Lower leg skin (tissue), 4 donors: ENCODE measurements around the gene RCAN2. TPM values are rescaled to one million over a fixed set of nuclear protein-coding genes. Genes with fewer than 3 reads are reported as not detected.

Source experiments
- DNase-seq, 2 donors: peaks; one replicate each; pipeline ENCODE4 v3.0.0-alpha.2; 2019; ENCODE audit warnings: low spot score in 2 of 2
- H3K4me3 ChIP-seq: fragments of 200-600 bp; sonication (generic); 2 replicates; pipeline ENCODE4 v1.5.1; 2017; ENCODE audit warnings: mild to moderate bottlenecking, low read depth; ENCODE audit not compliant: poor library complexity, severe bottlenecking
- POLR2A ChIP-seq, 2 donors: fragments of 450-650 bp; IDR thresholded peaks; one replicate each; pipeline ENCODE4 v1.6.1; 2016 to 2017; ENCODE audit warnings: antibody characterized with exemption in 2 of 2, mild to moderate bottlenecking in 1 of 2, moderate library complexity in 1 of 2
- WGBS, 2 donors: methylation state at CpG; one replicate each; pipeline ENCODE4 v1.1.5; 2018; 5-methylcytosine and 5-hydroxymethylcytosine counted together
- intact Hi-C: fragments of 100-400 bp; cut with DNase I; formaldehyde crosslinking; loops from one replicate; pipeline ENCODE4 v1.15.0; 2023; ENCODE audit warnings: low total_unique reads
- total RNA-seq, 4 donors: library from RNA; depleted of rRNA; stranded (reverse); fragments of >200 nt; gene quantifications; one replicate each; pipeline ENCODE4 v1.1.0, GENCODE V29; 2016
- TF ChIP-seq, protein P1 (sequence below), 3 donors: fragments of 450-650 bp; IDR thresholded peaks; one replicate each; pipeline ENCODE4 v1.5.1; 2016; ENCODE audit warnings: antibody characterized with exemption in 3 of 3, mild to moderate bottlenecking in 3 of 3, moderate library complexity in 2 of 3

Gene RCAN2
- total RNA-seq, 4 donors from 2014 or later = 3.7 to 18.7 (median 12.8) TPM

DNA sequence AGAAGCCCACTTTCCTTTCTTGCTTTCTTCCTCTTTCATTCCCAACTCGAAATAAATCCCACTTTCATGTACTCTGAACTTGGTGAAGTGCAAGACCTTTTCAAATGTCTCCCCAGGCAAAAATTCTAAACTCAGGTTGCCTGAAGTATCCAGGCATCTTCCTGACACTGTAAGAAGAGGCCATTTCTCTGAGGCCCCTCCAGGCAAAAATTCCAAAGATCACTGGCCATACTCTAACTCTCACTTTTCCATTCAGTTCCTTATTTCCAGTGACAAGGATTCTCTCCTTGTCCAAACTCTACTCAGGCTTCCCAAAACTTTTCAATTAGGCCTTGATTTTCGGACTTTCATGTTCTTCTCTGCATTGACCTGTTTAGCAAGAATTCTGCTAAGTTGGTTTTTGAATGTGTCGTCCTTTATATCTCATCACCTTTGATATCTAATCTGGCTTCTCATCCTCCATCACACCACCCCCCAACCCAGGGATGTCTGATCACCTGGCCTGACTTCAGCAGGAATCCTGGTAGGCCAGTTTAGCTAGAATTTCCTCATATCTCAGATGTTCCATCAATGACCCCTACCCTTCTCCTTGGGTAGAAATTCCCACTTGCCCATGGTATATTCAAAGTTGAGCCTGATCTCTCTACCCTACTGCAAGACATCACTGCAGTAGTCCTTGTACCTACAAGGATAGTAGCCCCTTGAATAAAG is 124.9 kb downstream of the RCAN2 start:
- intact Hi-C loops = no loop called here
- DNase-seq = no peak
- no peak for TF ChIP-seq POLR2A (IDR thresholded peaks at IDR 0.05)
- TF ChIP-seq, protein P1, sequence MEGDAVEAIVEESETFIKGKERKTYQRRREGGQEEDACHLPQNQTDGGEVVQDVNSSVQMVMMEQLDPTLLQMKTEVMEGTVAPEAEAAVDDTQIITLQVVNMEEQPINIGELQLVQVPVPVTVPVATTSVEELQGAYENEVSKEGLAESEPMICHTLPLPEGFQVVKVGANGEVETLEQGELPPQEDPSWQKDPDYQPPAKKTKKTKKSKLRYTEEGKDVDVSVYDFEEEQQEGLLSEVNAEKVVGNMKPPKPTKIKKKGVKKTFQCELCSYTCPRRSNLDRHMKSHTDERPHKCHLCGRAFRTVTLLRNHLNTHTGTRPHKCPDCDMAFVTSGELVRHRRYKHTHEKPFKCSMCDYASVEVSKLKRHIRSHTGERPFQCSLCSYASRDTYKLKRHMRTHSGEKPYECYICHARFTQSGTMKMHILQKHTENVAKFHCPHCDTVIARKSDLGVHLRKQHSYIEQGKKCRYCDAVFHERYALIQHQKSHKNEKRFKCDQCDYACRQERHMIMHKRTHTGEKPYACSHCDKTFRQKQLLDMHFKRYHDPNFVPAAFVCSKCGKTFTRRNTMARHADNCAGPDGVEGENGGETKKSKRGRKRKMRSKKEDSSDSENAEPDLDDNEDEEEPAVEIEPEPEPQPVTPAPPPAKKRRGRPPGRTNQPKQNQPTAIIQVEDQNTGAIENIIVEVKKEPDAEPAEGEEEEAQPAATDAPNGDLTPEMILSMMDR (IDR thresholded peaks at IDR 0.05) = no peak
- H3K4me3 ChIP-seq = no peak overlapping the region
- 77 to 86% methylated on average over 3 of the region's 3 CpGs for WGBS, 2 donors

DNA sequence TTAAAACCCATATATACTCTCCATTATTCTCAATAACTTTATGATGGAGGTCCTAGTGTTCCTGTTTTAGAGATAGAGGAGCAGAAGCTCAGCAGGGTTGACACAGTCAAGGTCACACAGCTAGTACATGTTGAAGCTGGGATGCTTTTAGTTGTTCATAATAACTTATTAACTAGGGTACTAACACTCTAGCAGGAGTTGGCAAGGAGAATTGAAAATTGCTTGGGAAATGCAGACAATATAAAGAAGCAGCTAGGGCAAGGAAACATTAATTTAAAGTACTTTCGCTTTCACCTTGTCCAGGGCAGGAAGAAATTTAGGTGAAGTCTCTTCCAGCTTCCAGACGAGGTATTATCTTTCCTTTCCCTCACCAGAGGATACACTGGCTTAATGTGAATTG is 133.7 kb downstream of the RCAN2 start:
- TF ChIP-seq POLR2A (IDR thresholded peaks at IDR 0.05) = no peak
- TF ChIP-seq, protein P1 (IDR thresholded peaks at IDR 0.05) = no peak
- 63 to 67% methylated on average over 2 of the region's 2 CpGs for whole genome bisulfite sequencing, 2 donors
- intact Hi-C loops = no loop called here

DNA sequence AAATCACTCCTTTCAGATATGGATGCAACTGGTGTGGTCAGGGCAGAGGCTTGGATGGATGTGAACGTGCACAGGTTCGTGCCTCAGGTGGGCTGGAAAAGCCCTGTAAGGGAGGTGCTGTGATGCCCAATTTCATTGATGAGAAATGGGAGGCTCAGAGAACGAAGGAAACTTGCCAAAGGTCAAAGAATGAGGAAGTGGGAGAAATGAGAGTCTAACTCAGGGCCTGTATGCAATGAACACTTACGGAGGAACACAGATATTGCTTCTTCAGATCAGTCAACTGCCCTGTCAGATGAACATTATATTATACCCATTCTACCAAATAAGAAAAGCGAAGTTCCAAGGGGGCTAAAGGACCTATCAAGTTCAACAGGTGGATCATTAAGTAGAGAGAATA is 134.7 kb downstream of the RCAN2 start:
- H3K4me3 ChIP-seq = no peak overlapping the region
- intact Hi-C loops = no loop called here
- no peak for TF ChIP-seq POLR2A (IDR thresholded peaks at IDR 0.05)
- TF ChIP-seq, protein P1 (IDR thresholded peaks at IDR 0.05) = no peak
- 77 to 87% methylated on average over 5 of the region's 5 CpGs for WGBS, 2 donors
- no peak for DNase-seq

More for the DNA sequence above, 133.7 kb downstream of the RCAN2 start:
- DNase-seq = no peak
- H3K4me3 ChIP-seq = no peak overlapping the region

DNA sequence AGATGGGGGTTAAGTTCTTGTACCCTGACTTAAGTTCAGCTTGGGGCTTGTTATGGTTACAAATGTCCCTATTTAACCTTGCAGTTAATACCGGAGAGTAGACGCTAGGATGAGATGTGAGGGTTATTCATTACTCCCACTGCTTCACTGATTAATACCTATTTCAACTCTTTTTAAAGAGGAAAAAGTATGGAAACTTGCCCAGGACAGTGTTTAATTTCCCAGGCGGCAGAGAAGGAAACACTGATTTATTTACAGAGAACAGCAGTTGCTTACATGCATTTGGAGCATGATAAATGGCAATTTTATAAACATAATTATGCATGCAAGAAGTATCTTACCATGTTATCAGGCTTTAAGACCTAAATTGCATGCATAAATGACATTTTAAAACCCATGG is 137.7 kb downstream of the RCAN2 start:
- no peak for DNase-seq
- TF ChIP-seq, protein P1 (IDR thresholded peaks at IDR 0.05) = no peak
- TF ChIP-seq POLR2A (IDR thresholded peaks at IDR 0.05) = no peak
- H3K4me3 ChIP-seq = no peak overlapping the region
- 58 to 68% methylated on average over 3 of the region's 3 CpGs for WGBS, 2 donors
- intact Hi-C loops = no loop called here

DNA sequence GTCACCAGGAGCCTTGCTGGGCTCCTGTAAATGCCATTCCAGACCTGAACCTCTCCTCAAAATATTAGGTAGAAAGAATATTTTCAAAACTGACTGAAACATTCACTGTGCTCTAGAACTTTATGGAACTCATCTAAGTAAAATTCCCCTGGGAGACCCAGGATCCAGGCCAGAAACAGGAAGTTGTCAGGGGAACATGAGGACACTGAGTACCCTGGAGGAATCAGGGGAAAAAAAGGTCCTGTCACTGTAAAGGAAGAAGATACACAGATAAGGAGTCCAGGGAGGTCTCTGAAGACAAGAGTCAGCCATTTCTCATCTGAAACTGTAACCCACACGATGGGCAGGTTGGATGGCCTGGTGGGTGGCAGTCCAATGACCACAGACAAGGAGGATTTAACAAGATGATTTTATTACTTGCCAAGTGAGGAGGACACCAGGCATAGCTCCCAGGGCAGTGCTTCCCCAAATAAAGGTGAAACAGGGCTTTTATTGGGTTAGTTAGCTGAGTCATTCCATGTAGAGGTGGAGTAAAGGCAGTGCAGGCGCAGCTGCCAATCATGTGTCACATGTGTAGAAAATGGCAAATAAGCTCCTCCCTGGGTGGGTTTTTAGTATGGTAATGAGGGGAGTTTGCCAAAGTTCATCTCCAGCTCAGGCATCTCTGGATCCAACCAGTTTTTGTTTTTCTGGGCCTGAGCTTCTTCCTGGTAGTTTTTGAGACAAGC is 138.5 kb downstream of the RCAN2 start:
- TF ChIP-seq, protein P1 (IDR thresholded peaks at IDR 0.05) = no peak
- no peak for TF ChIP-seq POLR2A (IDR thresholded peaks at IDR 0.05)
- intact Hi-C loops = no loop called here
- WGBS, 2 donors = 68 to 88% methylated on average over 2 of the region's 2 CpGs
- DNase-seq = no peak
- no peak overlapping the region for H3K4me3 ChIP-seq
